Stimulated activated CD4-positive, alpha-beta T cell treated with anti-CD3 and anti-CD28 coated beads, Interleukin-15, amount 100 ng/mL, for 48 hours (primary cell): Measurements from ENCODE around the gene RPS18.

Source experiments
- DNase-seq, 2 donors: peaks; one replicate each; pipeline ENCODE4 v3.0.0-alpha.2; 2020; ENCODE audit warnings: low read depth in 2 of 2

Gene RPS18

DNA sequence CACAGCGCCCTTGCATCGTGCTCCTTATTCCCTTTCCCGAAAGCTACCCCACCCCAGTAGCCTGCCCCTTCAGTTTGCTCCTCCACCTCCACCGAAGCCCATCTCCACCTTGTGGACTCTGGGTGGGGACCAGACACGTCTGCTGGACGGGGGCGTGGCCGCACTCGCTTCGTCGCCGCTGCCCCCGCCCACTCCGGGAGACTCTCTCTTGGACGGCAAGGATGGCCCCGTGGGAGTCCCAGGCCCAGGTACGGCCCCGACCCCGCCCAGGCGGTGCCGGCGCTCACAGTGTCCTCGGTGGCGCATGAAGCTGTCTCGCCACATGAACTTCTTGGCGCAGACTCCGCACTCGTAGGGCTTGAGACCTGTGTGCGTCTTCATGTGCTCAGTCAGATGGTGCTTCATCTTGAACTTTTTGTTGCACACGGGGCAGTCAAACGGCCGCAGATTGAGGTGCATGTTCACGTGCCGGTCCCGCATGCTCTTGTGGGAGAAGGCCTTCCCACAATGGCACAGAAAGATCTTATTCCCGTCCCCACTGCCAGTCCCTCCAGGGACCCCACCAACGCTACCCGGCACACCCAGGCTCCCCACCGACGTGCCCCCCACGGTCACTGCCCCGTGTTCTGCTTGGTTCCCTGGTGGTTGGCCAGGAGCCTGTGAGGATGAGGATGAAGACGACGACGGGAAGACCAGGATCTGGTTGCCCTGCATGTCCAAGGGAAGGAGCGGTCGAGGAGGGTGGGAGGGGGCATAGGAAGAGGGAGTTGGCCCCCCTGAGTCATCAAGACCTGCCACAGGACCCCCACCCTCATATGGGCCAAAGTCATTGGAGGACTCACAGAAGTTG is 43.3 kb downstream of the RPS18 start:
- no peak for DNase-seq

GRCh38 chr6:33315793-33316602 is 44.1 kb downstream of the RPS18 start:
- DNase-seq, result no peak

DNA sequence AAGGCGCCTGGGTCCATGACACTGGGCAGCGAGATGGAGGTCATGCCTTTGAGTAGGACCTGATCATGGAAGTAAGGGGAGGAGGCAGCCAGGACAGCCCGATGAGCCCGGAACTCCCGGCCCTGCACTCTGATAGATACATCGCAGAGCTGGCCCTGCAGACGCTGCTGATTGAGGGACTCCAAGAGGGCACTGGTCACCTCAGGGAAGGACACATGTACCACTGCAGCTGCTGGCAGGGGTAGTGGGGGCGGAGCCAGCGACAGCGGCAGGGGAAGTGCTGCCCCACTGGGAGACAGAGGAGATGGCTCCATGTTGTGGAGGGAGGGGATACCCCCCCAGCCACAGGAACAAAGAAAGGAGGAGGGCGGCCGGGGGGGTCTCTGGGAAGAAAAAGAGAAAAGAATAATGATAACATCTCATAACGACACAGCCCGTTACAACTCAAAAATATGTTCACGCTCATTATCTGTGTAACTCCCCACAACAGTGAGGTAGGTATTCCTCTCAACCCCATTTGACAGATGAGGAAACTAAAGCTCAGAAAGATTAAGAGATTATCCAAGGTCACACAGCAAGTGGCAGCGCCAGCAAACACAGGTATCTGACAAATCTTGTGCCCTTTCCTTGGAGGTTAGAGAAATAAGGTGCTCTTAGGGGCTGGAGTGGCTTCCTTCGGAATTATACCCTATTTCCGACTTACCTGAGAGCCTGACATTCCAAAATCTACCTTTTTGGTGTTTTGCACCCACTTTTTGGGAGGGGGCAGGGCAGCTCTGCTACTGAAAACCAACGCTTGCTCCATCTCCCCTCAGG is 44.9 kb downstream of the RPS18 start:
- DNase-seq, result no peak

- no peak for DNase-seq
Measured at GRCh38 chr6:33317419-33317668, 45.5 kb downstream of the RPS18 start.

GRCh38 chr6:33317669-33318425 is 46.0 kb downstream of the RPS18 start, which contains the start of gene ZBTB22:
Gene ZBTB22, minus strand, starts transcription at chr6:33317744. Its CDS starts 828 bp downstream, at chr6:33316916.
- peak; percentile 92 to 96 for DNase-seq

GRCh38 chr6:33318426-33319073 is 46.7 kb downstream of the RPS18 start:
- no peak for DNase-seq

DNA sequence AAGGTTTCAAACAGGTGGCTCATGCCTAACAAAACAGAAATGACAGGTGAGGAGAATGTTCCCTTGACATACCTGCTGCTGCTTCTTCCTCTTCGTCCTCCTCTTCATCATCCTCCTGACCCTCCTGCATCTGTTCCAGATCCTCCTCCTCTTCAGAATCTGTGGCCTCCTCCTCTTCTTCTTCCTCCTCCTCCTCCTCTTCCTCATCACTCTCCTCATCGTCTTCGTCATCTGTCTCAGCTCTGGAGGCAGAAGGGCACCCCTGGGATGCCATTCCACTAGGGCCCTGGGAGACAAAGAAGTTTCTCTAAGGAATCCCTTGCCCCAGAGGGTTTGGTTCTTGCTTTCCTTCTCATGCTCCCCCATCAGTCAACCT is 48.1 kb downstream of the RPS18 start:
- DNase-seq, result no peak

DNA sequence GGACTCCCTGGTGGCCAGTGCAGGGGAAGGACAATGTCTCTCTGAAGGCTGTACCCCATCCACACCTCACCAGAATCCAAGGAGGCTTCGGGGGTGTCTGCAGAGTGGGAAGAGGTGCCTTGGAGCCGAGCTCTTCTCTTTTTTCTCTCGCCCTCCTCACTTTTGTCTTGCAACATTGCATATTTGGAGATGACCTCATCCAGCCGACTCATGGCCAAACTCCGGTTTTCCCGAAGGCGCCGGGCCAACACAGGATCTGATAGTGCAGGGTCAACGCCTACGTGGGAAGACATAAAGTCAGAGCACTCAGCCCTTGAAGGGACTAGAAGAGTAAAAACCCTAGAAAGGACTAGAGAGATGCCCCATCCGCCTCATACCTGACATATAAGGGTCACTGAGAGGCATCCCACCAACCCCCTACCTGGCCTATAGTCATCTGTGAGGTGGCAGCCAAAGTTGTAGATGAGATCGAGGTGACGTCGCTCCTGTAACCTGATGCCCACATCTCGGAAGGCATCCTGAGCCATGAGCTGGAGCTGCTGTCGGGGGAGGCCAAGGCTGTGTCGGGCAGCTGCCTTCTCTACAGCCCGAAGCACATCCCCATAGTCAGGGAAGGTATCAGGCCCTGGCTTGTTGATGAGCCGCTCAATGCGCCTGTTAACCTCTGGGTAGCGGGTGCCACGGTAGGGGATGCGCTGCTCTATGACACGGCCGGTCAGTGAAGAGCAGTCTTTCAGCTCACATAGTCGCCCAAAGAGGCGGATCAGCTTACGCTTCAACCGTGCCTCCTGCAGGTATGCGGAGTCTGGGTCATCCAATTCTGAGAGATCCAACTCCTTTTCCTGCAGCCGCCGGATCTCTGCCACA is 48.7 kb downstream of the RPS18 start:
- no peak for DNase-seq

GRCh38 chr6:33321227-33321626 is 49.4 kb downstream of the RPS18 start:
- no peak for DNase-seq

GRCh38 chr6:33323623-33323948 is 51.7 kb downstream of the RPS18 start:
- DNase-seq, result no peak

- no peak for DNase-seq
Measured at GRCh38 chr6:33324125-33324524, 52.2 kb downstream of the RPS18 start.
